CD4-positive, alpha-beta memory T cell (primary cell): ENCODE measurements around the gene KLHL25. TPM values are rescaled to one million over a fixed set of nuclear protein-coding genes. Genes with fewer than 3 reads are reported as not detected.
A peak's percentile ranks its signal among the peaks of the same experiment; 100 is the strongest.

Source experiments
- CTCF ChIA-PET: fragments of 350-600 bp; sonication (Branson Sonifier 250); formaldehyde crosslinking; loops from one replicate; lab custom pipeline; 2021; ENCODE audit warnings: inconsistent platforms; ENCODE audit not compliant: partially characterized antibody; lab: Charles Lee
- POLR2A ChIA-PET: fragments of 350-600 bp; sonication (Branson Sonifier 250); formaldehyde crosslinking; loops from one replicate; lab custom pipeline; 2021; ENCODE audit not compliant: partially characterized antibody; lab: Charles Lee
- DNase-seq, 5 donors: peaks; one replicate each; pipeline versions ENCODE4 v3.0.0 to v3.0.0-alpha.2; 2020 to 2022; ENCODE audit warnings: mixed read lengths in 1 of 5
- H3K27ac ChIP-seq: one replicate; pipeline ENCODE4 v1.7.0; 2013; ENCODE audit warnings: low read depth, low read length
- H3K27me3 ChIP-seq: 2 replicates; pipeline ENCODE4 v1.7.0; 2013; ENCODE audit warnings: mild to moderate bottlenecking, low read length, moderate library complexity; ENCODE audit not compliant: insufficient read depth
- H3K36me3 ChIP-seq: 2 replicates; pipeline ENCODE4 v1.7.0; 2013; ENCODE audit warnings: mild to moderate bottlenecking, low read length, moderate library complexity; ENCODE audit not compliant: insufficient read depth
- H3K4me1 ChIP-seq: 2 replicates; pipeline ENCODE4 v1.7.0; 2013; ENCODE audit warnings: mild to moderate bottlenecking, low read length, moderate library complexity; ENCODE audit not compliant: insufficient read depth
- H3K4me3 ChIP-seq, 2 donors: one replicate each; pipeline ENCODE4 v1.7.0; 2013; ENCODE audit warnings: low read length in 2 of 2, mild to moderate bottlenecking in 1 of 2
- H3K9me3 ChIP-seq, 2 donors: one replicate each; pipeline ENCODE4 v1.7.0; 2013; ENCODE audit warnings: low read length in 2 of 2, control low read depth in 1 of 2; ENCODE audit not compliant: control insufficient read depth in 1 of 2
- H3K27ac Mint-ChIP-seq, 7 donors: one replicate each; pipeline ENCODE4 v1.8.0; 2020 to 2021; ENCODE audit warnings: mixed read lengths in 7 of 7, mild to moderate bottlenecking in 6 of 7, inconsistent platforms in 3 of 7, moderate library complexity in 3 of 7
- H3K27me3 Mint-ChIP-seq, 2 donors: one replicate each; pipeline ENCODE4 v1.8.0; 2020 to 2021; ENCODE audit warnings: mixed read lengths in 2 of 2
- H3K36me3 Mint-ChIP-seq, 2 donors: one replicate each; pipeline ENCODE4 v1.8.0; 2020 to 2021; ENCODE audit warnings: mixed read lengths in 2 of 2, inconsistent platforms in 1 of 2, mild to moderate bottlenecking in 1 of 2
- H3K4me1 Mint-ChIP-seq, 4 donors: one replicate each; pipeline ENCODE4 v1.8.0; 2020 to 2021; ENCODE audit warnings: mixed read lengths in 4 of 4, mild to moderate bottlenecking in 1 of 4
- H3K4me3 Mint-ChIP-seq, 8 donors: one replicate each; pipeline ENCODE4 v1.8.0; 2020 to 2021; ENCODE audit warnings: mixed read lengths in 8 of 8, mild to moderate bottlenecking in 7 of 8, moderate library complexity in 6 of 8, inconsistent platforms in 3 of 8
- H3K9me3 Mint-ChIP-seq, 8 donors: one replicate each; pipeline ENCODE4 v1.8.0; 2020 to 2021; ENCODE audit warnings: mixed read lengths in 8 of 8, mild to moderate bottlenecking in 5 of 8, inconsistent platforms in 3 of 8, moderate library complexity in 1 of 8
- intact Hi-C: fragments of 100-400 bp; cut with micrococcal nuclease; formaldehyde crosslinking; loops from one replicate; pipeline ENCODE4 v1.15.1; 2023
- polyA plus RNA-seq, 2 donors: library from polyadenylated mRNA; unstranded; fragments of 300-500 nt; fragmentation: Illumina TruSeq; gene quantifications; one replicate each; pipeline ENCODE4 v1.2.3, GENCODE V29; 2021
- total RNA-seq, 2 experiments: library from RNA; stranded (reverse); gene quantifications; one replicate each; pipeline ENCODE4 v1.2.3, GENCODE V29; 2021

The KLHL25 gene
- total and polyA plus RNA-seq, 4 experiments from 2014 or later, result 1.6 to 11.4 (median 6.7) TPM

DNA sequence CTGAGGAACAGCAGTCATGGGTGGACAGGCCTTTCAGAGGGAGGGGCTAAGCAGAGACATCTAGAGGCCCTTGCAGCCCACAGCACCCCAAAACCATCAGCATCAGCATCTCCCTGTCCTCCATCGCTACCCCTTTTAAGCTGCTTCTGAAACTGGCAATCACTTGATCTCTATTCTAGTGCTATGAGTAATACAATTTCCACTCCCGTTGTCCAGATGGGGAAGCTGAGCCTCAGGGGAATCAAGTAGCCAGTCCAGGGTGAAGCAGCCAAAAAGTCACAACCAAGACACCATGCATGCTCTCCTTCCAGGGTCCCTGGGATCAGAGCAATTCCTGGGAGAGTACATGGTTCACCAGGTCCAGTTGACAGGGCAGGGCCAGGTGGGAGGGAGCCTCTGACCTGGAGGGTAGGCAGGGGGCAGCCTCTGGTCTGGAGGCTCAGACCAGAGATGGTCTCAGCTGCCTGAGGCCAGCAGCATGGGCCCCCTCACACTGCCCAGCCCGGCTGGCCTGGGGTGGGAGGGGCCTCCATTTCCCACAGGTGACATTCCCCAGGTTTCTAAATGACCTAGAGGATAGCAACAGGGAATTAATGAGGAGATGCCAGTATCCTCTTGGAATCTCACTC, 30.0 kb downstream of the KLHL25 start:
- no peaks in the 10 kb centered on the region for H3K27me3 Mint-ChIP-seq
- Histone ChIP-seq H3K27me3 (no peaks in the 10 kb centered on the region), H3K27ac (no peak overlapping the region), H3K4me3 (no peak overlapping the region), H3K36me3 (no peaks in the 10 kb centered on the region), H3K9me3 (no peaks in the 10 kb centered on the region), H3K4me1 (no peaks in the 10 kb centered on the region)
- POLR2A ChIA-PET, result no interaction called here
- peaks cover 7 to 13% of the 10 kb centered on the region in 2 donors for H3K36me3 Mint-ChIP-seq
- H3K9me3 Mint-ChIP-seq, result no peaks in the 10 kb centered on the region
- intact Hi-C loops, result no loop called here
- peak overlapping the region in 6 of 7 donors; percentile 1 to 87 (median 36) for H3K27ac Mint-ChIP-seq
- no peak overlapping the region for H3K4me3 Mint-ChIP-seq
- peaks cover 0 to 9% (median 4%) of the 10 kb centered on the region in 4 donors for H3K4me1 Mint-ChIP-seq
- CTCF ChIA-PET, result interaction anchor here (0.5 to 0.9 kb wide), 3 partner anchors 10 to 75 kb away, joined by 3 to 4 read pairs (median 3); no protein-coding TSS in a partner anchor
- DNase-seq, result no peak

DNA sequence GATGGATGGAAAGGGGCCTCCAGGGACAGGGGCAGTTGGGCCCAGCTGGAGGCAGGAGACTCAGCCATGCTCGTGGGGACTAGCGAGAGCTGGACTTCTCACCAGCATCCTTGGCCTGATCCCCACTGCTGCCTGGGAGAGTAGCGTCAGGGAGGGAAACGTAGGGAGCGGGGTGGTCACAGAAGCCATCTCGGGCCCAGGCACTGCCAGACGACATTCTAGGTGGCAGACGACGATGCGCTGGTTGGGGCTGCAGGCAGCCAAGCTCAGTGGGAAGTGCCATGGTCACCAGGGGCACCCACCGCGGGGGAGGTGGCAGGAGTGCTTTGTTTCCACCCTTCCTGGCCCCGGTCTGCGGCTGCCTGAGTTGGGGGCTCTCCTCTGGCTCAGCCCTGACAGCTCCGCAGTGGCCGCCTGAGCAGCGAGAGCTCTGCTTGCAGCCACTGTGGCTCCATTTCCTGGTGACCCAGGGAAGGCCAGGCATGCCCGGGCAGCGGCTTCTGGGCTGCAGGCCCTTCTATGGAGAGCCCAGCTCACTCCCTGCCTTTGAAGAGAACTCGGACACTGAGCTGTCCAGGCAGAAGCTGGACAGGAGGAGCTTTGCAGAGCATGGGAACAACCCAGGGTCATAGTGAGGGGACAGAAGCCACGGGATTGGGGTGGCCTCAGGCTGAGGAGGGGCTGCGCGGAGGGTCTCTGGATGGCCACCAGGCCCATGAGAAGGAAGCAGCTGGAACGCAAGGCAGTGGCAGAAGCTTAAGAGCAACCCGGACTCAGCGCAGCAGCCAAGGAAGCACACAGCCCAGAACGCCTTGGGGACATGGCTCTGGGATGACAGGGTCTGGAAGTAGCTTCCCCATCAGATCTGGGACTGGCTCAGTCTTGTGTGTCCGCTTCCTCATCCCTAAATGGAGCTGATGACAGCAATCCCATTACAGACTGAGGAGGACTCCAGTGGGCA, 30.8 kb downstream of the KLHL25 start:
- no peaks in the 10 kb centered on the region for H3K36me3 ChIP-seq
- H3K27ac Mint-ChIP-seq, result peak overlapping the region in 1 of 7 donors; percentile 25
- CTCF ChIA-PET, result interaction anchor here (0.5 to 0.9 kb wide), 3 partner anchors 10 to 76 kb away, joined by 3 to 4 read pairs (median 3); no protein-coding TSS in a partner anchor
- no peaks in the 10 kb centered on the region for H3K9me3 Mint-ChIP-seq
- no peaks in the 10 kb centered on the region for H3K27me3 Mint-ChIP-seq
- H3K9me3 ChIP-seq, result no peaks in the 10 kb centered on the region
- no peak overlapping the region for H3K4me3 Mint-ChIP-seq
- no peaks in the 10 kb centered on the region for H3K4me1 ChIP-seq
- intact Hi-C loops, result no loop called here
- H3K27me3 ChIP-seq, result no peaks in the 10 kb centered on the region
- H3K27ac ChIP-seq, result no peak overlapping the region
- H3K36me3 Mint-ChIP-seq, result peaks cover 9 to 15% of the 10 kb centered on the region in 2 donors
- POLR2A ChIA-PET, result no interaction called here
- H3K4me3 ChIP-seq, result no peak overlapping the region
- peaks cover 0 to 9% (median 4%) of the 10 kb centered on the region in 4 donors for H3K4me1 Mint-ChIP-seq
- no peak for DNase-seq

DNA sequence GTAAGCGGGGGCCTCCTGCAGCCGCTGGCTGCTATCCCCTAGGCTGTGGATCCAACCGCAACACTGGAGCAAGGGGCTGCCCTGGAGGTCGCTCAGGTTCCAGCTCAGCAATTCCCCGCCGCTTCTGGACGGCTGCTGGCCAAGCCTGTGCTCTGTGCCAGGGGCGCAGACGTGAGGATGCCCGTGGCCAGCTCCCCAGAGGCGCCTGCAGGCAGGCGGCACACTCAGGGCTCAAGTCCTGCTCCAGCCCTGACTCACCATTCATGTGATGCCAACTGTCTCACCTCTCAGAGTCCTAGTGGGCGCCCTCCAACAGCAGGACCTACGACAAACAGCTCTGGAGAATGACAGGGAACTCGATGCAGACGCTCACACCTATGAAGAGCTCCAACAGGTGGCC, 31.6 kb downstream of the KLHL25 start:
- no peaks in the 10 kb centered on the region for H3K4me1 ChIP-seq
- ChIA-PET CTCF (no interaction called here), POLR2A (no interaction called here)
- H3K36me3 ChIP-seq, result no peaks in the 10 kb centered on the region
- no peaks in the 10 kb centered on the region for H3K27me3 Mint-ChIP-seq
- H3K27ac ChIP-seq, result no peak overlapping the region
- no peaks in the 10 kb centered on the region for H3K9me3 Mint-ChIP-seq
- peak overlapping the region in 1 of 7 donors; percentile 50 for H3K27ac Mint-ChIP-seq
- peaks cover 6 to 17% of the 10 kb centered on the region in 2 donors for H3K36me3 Mint-ChIP-seq
- no peaks in the 10 kb centered on the region for H3K9me3 ChIP-seq
- peaks cover 0 to 9% (median 4%) of the 10 kb centered on the region in 4 donors for H3K4me1 Mint-ChIP-seq
- no peak overlapping the region for H3K4me3 ChIP-seq
- DNase-seq, result no peak
- H3K27me3 ChIP-seq, result no peaks in the 10 kb centered on the region
- no peak overlapping the region for H3K4me3 Mint-ChIP-seq
- intact Hi-C loops, result no loop called here

DNA sequence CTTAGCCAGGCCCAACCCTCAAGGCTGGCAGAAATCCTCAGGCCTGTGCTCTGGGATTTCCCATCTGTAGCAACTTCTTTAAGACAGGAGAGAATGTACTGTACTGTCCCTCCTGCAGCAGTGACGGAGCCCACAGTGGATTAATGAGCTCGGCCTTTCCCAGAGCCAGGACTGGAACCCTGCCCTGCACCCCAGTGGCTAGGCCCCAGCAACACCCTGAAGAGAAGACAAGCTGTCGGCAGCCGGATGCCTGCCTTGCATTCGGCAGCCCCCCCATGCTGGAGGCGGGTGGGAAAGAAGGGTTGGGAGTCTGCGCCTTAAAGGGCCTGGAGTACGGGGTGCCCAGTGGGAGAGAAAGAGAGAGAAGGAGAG, 32.0 kb downstream of the KLHL25 start:
- Histone ChIP-seq H3K27me3 (no peaks in the 10 kb centered on the region), H3K4me3 (no peak overlapping the region), H3K9me3 (no peaks in the 10 kb centered on the region), H3K4me1 (no peaks in the 10 kb centered on the region), H3K36me3 (no peaks in the 10 kb centered on the region), H3K27ac (no peak overlapping the region)
- ChIA-PET POLR2A (no interaction called here), CTCF (no interaction called here)
- intact Hi-C loops, result no loop called here
- no peak for DNase-seq
- H3K27me3 Mint-ChIP-seq, result no peaks in the 10 kb centered on the region
- H3K4me3 Mint-ChIP-seq, result no peak overlapping the region
- no peaks in the 10 kb centered on the region for H3K9me3 Mint-ChIP-seq
- H3K36me3 Mint-ChIP-seq, result peaks cover 6 to 17% of the 10 kb centered on the region in 2 donors
- H3K27ac Mint-ChIP-seq, result no peak overlapping the region
- H3K4me1 Mint-ChIP-seq, result peaks cover 0 to 9% (median 4%) of the 10 kb centered on the region in 4 donors

DNA sequence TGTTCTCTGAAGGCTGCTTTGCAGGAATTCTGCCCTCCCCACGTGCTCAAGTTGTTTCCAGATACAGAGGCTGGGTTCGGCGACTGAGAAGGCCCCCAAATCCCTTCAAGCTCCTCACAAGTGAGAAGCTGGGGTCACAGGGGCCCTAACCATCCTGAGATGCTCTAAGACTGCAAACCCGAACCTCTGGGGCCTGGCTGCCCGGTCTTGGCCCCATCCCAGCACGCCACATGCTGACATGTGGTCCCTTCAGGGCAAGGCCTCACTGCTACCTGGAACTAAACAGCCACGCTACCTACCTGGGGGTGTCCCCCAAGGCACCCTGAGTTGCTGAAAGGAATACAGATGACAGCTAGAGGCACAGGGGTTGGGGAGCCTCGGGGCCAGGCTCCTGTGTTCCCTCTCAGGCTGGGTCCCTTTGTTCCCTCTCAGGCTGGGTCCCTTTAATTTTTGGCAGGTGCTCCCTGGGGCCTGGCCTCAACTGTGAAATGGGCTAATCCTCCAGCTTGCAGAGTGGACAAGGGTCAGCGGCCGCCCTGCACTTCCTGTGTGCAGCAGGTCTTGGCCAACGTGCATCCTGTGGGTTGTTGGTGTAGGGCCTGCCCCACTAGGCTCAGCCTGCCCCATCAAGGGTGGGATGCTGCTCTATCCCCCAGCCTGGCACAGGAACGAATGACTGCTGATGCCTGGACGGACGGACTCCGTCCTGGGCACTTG, 32.5 kb downstream of the KLHL25 start:
- Mint-ChIP-seq H3K27ac (peak overlapping the region in 1 of 7 donors; percentile 8), H3K4me3 (no peak overlapping the region), H3K27me3 (no peaks in the 10 kb centered on the region), H3K4me1 (peaks cover 0 to 9% (median 4%) of the 10 kb centered on the region in 4 donors), H3K9me3 (no peaks in the 10 kb centered on the region), H3K36me3 (peaks cover 6 to 17% of the 10 kb centered on the region in 2 donors)
- ChIA-PET POLR2A (no interaction called here), CTCF (no interaction called here)
- H3K9me3 ChIP-seq, result no peaks in the 10 kb centered on the region
- no peaks in the 10 kb centered on the region for H3K27me3 ChIP-seq
- no peak overlapping the region for H3K27ac ChIP-seq
- H3K4me3 ChIP-seq, result no peak overlapping the region
- H3K4me1 ChIP-seq, result no peaks in the 10 kb centered on the region
- no peak for DNase-seq
- H3K36me3 ChIP-seq, result no peaks in the 10 kb centered on the region
- intact Hi-C loops, result no loop called here

DNA sequence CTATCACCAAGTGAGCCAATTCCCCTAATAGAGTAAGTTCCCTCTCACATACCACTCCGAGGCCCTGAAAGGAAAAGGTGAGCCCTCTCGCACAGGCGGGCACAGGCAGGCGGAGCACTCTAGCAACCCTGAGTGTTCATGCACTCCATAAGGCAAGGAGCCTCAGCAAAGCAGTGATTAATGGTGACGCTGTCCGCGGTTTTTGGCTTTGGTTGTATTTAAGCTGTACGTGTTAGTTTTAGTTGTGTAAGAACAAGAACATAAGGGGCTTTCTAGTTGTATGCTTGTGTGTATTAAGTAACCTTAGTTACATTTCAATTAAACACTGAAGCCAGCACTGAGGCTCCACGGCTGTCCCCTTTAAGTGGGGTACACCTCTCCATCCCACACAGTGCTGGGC, 33.1 kb downstream of the KLHL25 start:
- H3K4me1 Mint-ChIP-seq, result peaks cover 0 to 8% (median 3%) of the 10 kb centered on the region in 4 donors
- H3K36me3 ChIP-seq, result no peaks in the 10 kb centered on the region

More for the DNA sequence above, 33.1 kb downstream of the KLHL25 start:
- POLR2A ChIA-PET, result no interaction called here
- Mint-ChIP-seq H3K27ac (peak overlapping the region in 1 of 7 donors; percentile 37), H3K36me3 (peaks cover 6 to 17% of the 10 kb centered on the region in 2 donors), H3K9me3 (no peaks in the 10 kb centered on the region), H3K4me3 (no peak overlapping the region), H3K27me3 (no peaks in the 10 kb centered on the region)
- Histone ChIP-seq H3K27ac (no peak overlapping the region), H3K4me1 (no peaks in the 10 kb centered on the region), H3K9me3 (no peaks in the 10 kb centered on the region), H3K4me3 (no peak overlapping the region), H3K27me3 (no peaks in the 10 kb centered on the region)
- intact Hi-C loops, result no loop called here
- no peak for DNase-seq
- CTCF ChIA-PET, result interaction anchor here (1.1 to 1.2 kb wide), 2 partner anchors 31 to 33 kb away, joined by 3 read pairs; partner anchors contain the start of gene KLHL25
